NAMALWA (cell line): ENCODE measurements around the gene ZNF362.
A peak's percentile ranks its signal among the peaks of the same experiment; 100 is the strongest.
"Not testable (repeated sequence)": the region's sequence is repeated elsewhere in the genome, so short reads cannot be mapped to it uniquely, and the experiment has no call there.

Experiments used
- DNase-seq: peaks from one replicate; pipeline ENCODE4 v3.0.0-alpha.2; 2015; ENCODE audit warnings: low spot score

ZNF362 gene

DNA sequence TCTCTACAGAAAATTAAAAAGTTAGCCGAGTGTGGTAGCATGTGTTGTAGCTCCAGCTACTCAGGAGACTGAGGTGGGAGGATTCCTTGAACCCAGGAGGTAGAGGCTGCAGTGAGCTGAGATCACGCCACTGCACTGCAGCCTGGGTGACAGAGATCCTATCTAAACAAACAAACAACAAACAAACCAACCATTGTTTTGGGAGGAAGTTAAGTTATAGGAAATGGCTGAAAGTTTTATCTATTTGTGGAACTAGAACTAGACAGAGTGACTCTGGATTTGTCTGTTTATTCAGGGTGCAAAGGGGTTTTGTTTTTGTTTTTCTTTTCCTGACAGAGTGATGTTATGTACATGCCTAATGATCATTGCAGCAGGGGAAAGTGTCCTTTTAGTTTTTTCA is 31.0 kb downstream of the ZNF362 start:
- DNase-seq, result no peak

DNA sequence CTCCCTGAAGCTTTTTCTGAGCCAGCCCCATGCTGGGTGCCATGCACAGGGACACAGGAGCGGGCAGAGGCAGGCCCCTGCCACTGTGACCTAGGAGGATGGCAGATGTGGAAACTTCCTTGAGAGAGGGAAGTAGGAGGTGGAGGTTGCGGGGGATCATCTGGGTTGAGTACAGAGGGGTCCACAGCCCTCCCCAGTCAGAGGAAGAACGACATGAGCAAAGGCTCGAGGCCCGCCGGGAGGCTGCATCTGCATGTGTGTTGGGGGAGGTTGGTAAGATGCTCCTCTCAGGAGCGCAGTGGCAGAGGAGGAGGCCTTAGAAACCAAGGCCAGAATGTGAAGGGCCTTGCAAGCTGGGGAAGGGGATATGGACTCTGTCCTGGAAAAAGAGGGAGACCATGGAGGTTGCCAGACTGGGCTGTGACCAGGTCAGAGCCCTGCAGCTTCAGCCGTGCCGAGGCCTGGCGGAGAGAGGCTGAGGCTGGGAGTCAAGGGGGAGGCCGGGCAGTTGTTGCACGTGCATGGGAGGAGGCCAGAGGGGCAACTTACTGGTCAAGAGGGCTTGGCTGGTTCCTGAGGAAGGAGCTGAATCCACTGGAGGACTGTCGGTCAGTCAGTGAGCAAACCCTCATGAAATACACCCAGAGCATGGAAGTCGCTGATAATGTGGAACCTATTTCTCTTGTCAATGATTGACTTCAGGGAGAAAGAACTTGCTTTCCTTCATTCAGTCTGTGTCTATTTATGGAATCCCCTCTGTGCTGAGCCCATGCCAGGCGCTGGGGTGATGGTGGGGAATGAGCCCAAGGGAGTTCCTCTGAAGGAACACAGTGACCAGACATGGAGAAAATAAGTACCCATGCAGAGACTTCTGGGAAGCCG is 32.9 kb downstream of the ZNF362 start:
- DNase-seq, result no peak

DNA sequence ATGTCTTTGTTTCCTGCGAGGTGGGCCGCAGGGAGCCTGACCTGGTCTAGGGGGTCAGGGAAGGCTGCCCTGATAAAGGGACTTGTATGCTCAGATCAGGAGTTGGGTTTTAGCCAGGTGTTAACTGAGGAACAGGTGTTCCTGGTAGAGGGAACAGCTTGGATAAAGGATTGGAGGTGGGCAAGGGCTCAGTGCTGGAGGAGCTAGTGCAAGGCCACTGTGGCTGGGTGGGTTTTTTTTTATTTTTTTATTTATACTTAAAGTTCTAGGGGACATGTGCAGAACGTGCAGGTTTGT is 33.5 kb downstream of the ZNF362 start:
- DNase-seq, result no peak

DNA sequence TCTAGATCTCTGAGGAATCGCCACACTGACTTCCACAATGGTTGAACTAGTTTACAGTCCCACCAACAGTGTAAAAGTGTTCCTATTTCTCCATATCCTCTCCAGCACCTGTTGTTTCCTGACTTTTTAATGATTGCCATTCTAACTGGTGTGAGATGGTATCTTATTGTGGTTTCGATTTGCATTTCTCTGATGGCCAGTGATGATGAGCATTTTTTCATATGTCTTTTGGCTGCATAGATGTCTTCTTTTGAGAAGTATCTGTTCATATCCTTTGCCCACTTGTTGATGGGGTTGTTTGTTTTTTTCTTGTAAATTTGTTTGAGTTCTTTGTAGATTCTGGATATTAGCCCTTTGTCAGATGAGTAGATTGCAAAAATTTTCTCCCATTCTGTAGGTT is 34.3 kb downstream of the ZNF362 start:
- not testable (repeated sequence) for DNase-seq

DNA sequence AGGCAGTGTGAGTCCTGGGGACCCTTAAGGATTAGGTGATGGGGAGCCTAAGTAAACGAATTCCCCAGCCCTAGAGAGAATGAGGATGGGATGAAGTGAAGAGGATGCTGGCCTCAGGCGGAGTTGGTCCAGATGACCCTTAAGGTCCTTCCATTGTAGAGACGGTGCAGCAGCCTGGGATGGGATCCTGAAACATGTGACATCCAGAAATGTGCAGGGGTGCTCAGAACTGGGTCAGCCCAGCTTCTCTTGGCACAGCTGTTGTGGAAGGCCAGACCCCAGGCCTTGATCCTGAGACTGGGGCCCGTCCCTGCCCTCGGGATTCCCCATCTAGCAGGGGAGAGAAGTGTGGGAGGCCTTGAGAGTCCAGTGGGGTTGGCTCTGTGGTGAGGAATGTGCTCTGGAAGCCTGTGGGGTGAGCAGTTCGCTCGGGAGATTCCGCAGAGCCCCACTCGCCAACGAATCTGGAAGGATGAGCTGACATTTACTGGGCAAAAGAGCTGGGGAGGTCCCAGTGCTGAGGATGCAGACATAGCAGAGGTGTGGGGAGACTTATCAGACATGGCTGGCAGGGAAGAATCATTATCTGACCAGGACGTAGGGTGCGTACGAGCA is 36.5 kb downstream of the ZNF362 start:
- no peak for DNase-seq

DNA sequence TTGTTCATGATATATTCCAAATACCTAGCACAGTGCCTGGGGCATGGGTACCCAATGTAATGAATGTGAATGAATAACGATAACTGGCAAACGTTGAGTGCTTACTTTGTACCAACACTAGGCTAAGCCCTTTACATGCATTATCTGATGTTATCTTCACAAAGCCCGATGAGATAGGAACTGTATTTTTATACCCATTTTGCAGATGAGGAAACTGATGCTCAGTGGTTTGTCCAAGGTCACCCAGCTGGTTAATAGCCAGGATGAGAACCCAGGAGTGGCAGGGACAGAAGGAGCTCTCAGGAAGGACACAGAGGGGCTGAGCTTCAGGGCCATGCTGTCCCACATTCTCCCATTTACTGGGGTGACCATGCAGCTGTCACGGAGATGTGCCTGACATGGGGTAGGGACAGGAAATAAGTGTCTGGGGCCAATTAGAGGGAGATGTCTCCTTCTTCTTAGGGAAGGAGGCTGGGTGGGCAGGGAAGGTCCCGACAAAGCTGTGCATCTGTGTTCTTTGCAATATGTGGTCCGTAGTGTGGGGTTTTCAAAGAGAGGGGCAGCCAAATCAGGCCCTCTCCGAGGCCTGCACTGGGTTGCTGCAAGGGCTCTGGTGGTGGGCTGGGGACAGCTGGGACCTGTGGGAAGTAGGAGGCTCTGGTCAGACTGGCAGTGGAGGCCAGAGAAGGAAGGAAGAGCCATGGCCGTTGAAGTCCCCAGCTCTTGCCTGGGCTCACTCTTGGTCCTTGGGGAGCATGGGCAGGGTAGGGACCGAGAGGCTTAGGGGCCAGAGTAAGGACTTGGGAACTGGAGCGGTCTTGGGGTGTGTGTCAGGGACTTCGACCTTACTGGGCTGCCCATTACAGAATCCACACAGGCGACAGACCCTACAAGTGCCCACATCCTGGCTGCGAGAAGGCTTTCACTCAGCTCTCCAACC is 38.0 kb downstream of the ZNF362 start:
- no peak for DNase-seq

DNA sequence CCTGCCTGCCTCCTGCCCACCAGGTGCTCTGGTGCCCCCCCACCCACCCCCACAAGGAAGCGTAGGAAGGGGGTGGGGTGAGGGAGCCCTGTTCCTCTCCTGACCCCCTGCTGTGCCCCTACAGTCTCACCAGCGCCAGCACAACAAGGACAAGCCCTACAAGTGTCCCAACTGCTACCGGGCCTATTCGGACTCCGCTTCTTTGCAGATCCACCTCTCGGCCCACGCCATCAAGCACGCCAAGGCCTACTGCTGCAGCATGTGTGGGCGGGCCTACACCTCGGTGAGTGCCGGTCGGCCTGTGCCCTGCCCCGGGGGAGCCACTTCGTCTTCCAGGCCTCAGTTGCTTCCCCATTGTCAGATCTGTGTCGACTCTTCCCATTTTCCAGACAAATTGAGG is 38.7 kb downstream of the ZNF362 start:
- no peak for DNase-seq

DNA sequence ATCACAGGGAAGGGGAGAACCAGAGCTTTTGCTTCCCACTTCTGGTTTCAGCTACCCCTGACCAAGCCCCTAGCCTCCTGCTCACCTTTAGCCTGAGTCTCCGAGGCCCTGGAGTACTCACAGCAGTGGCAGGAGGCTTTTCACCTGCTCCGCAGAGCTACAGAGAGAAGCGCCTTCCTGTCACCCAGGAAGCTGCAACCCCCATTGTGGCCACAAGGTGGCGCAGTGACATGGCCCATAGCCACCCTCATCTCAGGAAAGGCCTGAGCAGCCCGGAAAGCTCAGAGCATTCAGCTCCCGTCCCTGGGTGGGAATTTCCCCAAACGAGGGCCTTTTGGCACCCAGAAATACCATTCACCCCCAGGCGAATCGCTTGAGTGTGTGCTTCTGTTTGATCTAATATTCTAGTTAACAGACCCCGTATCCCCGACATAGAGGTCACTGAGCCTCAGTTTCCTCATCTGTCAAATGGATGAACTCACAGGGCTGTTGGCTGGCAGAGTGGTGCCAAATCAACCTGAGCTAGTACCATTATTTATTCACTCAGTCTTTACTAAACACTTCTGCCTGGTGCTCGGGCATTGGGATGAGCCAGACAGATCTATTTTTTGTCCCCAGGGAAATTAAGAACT is 39.3 kb downstream of the ZNF362 start:
- DNase-seq, result peak; percentile 89

DNA sequence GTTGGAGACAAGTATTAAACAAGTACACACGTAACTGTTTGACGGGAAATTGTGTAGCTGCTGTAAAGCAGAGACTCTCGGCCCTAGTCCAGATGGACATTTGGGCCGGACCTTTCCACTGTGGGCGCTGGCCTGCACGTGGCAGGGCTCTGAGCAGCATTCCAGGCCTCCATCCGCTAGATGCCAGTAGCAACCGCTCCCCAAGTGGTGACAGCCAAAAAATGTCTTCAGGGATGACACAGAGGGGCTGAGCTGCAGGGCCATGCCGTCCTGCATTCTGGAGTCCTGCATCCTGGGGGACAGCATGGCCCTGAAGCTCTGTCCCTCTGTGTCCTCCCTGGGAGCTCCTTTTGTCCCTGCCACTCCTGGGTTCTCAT is 39.8 kb downstream of the ZNF362 start:
- DNase-seq, result no peak

DNA sequence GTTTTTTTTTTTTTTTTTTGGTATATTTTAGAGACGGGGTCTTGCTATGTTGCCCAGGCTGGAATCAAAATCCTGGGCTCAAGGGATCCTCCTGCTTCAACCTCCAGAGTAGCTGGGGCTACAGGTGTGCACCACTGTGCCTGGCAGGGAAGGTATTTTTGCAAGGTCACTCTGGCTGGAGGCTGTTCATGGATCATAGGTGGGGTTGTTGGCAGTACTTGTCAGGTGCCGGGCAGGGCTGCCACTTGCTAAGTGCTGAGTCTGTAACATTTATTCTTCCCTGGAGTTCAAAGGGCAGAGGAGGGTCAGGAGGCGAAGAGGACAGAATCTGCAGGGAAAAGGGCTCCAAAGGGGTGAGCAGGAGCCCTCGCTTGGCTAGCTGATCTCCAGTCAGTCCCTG is 40.5 kb downstream of the ZNF362 start:
- no peak for DNase-seq

DNA sequence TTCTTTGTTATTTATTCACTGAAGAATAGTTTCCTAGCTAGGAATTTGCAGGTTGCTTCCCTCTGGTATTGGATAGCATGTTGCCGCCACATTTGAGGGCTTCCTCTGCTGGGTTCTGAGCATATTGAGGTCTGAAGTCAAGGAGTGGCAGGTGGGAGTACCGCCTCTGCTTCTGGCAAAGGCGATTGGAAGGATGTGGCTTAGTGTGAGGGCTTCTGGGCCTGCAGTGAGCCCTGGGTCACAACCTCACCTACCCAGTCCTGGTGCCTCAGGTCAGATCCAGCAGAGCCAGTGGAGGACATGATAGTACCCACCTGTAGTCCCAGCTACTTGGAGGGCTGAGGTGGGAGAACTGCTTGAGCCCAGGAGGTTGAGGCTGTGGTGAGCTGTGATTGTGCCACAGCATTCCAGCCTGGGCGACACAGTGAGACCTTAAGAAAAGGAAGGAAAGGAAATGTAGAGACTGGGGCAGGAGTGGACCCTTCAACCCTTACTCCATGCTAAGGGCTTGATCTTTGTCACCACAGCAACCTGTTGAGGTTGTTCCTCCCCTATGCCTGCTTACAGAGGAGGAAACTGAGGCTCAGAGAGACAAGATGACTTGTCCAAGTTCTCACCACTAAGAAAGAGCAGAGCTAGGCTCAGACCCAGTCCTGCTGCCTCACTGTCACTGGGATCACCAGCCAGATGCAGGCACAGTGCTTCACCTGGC is 41.8 kb downstream of the ZNF362 start:
- DNase-seq, result no peak

DNA sequence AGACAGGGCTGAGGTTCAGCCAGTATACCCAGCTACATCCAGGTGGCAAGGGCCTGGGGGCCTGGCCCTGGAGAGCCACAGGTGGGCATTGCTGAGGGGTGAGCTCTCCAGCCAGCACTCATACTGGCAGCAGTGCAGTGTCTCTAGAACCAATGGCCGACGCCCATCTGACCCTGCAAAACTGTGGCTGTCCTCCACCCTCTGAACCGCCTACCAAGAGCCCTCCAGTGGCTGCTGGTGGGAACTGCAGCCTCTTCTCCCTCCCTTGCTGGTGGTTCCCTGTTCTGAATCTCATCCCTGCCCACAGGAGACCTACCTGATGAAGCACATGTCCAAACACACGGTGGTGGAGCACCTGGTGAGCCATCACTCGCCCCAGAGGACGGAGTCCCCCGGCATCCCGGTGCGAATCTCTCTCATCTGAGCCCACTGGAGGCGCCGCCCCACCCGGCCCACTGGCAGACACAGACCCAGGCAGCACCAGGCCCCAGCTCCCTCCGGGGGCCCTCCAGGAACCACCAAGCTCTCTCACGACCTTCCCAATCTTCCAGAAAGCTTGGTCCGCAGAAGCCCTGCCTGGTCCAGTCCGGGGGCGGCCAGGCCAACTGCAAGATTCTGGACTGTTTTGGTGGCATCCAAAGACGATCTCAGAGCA is 42.5 kb downstream of the ZNF362 start:
- DNase-seq, result peak; percentile 71

DNA sequence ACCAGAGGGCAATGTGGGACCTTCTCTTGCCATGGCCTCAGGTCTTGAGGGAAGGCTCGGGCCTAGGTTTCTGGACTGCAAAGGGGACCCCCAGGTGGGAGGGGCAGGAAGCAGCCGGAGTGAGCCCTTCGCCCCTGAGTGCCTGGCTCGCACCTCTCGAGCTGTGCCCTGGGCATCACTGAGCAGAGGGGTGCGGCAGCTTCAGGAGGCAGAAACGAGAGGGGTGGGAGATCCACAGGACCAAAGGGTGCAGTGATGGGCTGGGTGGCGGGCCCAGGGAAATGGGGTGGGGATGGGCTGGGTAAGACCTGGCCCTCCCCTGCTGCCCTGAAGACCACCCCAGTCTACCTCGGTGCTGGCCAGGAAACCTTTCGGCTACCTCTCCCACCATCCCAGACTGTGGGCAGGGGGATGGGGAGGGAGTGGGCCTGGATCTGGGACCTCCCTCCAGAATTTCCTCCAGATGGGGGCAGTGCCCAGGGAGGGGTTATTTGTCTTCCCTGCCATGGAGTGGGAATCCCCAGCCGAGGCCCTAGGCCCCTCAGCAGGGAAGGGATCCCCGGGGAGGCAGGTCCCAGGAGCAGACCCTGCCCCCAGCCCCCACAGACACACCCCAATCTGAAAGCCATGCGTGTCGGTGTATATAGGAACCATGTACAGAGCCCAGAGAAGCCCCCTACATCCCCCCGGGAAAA is 43.3 kb downstream of the ZNF362 start:
- no peak for DNase-seq

DNA sequence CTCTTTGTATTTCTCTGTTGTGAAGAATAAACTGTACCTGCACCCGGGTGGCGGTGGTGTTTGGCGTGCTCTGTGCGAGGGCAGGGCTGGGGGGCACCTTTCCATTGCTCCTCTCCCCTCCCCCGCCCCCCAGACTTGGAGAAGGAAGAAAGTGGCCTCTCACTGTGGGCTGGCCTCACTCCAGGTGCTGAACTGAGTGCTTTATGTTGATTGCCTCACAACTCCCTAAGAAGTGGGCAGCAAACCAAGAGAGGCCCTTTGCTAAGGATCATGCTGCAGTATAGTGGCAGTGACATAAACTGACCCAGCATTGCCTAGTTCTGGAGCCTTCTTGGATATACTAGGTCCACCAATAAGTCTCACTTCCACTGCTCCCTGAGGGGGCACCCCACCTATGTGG is 44.4 kb downstream of the ZNF362 start:
- no peak for DNase-seq

DNA sequence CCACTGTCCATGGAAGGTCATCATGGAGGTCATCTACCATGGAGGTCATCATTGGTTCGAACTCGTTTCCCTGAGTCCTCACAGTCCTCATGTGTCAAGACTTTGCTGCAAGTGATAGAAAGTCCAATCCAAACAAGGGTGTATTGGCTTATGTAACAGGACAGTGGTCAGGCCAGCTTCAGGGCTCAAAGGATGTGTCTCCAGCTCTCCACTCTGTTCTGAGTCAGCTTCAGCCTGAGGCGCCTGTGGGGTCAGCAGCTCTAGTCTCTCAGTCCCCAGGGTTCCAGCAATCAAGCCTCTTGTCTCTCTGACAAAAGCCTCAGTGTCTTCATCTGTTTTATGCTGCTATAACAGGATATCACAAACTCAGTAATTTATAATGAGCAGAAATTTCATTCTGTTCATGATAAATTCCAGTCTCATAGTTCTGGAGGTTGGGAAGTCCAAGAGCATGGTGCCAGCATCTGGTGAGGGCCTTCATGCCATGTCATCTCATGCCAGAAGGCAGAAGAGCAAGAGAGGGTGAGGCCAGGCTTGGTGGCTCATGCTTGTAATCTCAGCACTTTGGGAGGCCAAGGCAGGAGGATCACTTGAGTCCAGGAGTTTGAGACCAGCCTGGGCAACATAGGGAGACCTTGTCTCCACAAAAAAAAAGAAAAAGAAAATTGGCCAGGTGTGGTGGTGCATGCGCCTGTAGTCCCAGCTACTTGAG is 45.1 kb downstream of the ZNF362 start:
- DNase-seq, result no peak

DNA sequence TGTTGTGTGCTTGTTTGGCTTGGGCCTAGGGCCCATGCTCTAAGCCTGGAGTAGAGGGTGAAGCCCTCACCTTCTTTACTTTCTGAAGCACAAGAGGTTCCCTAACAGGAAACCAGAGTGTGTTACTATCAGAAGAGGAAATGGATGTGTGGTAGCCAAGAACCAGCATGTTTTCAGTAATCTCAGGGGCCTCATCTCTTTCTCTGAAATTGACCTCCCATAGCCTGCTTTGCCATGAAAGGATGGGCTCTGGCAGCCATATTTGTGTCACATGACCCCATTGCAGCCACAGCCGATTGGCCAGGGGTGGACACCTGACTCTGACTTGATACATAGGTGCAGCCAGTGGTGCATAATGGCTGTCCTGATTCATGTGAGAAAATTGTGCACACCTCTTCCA is 46.0 kb downstream of the ZNF362 start:
- peak; percentile 22 for DNase-seq

DNA sequence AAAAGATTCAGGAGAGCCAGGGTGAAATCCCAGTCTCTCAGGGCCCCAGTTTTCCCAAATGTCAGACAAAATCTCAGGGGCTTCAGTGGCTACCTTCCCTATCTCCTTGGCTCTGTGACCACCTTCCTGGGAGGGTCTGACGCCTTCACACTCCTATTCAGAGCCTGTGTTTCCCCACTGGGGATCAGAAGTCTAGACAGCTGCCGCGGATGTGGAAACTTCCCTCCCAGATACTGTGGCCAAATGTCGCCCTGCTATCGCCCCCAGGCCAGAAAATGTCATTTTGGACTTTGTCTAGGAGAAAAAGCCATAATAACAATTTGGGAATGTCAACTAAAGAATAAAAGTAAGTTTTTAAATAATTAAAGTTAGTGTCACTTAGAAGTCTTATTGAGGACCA is 48.7 kb downstream of the ZNF362 start:
- DNase-seq, result no peak

DNA sequence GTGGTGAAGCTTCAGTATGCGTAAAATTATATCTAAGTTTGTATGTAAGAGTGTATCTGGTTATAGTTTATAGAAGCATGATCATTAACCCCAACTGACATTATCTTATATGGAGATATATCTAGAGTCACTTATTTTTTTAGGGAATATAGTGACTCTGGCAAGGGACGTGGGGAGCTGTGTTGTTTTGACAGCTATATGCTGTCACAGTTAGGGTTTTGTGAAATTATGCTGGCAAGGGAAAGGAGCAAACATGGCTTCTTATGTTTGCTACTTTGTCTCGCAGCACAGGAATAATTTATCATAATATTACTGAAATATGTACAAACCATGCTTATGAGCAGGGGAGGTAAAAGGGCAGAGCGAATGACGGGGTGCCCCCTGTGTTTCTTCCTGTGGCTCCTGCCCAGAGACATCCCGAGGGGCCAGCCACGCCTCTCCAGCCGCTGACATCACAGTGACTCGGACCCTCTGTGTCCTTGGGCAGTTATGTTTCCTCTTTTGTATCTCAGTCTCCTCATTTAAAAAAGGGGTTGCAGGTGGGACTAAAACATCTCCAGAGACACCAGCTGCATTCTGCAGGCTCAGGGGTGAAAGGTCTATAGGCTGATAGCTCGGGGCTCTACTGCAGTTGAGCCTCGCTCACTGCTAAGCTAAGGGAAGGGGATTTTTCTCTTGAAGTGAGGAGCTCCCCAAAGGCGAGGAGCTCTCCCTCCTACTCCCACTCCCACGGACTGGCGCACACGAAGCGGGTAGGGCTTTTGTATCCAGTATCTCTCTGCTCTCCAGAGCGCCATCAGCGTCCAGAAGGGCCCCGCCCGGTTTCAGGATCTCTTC is 49.7 kb downstream of the ZNF362 start:
- DNase-seq, result peak; percentile 41
